Measurements from ENCODE around the gene FCRLA.
"Not testable (repeated sequence)": the region's sequence is repeated elsewhere in the genome, so short reads cannot be mapped to it uniquely, and the experiment has no call there.

Gene FCRLA

GRCh38 chr1:161674447-161674846, 32.6 kb upstream of the FCRLA start:
- WGBS (ENCODE audit: extremely low coverage, insufficient coverage, insufficient read length): no CpG with 5 or more reads among the region's 3 CpGs

DNA sequence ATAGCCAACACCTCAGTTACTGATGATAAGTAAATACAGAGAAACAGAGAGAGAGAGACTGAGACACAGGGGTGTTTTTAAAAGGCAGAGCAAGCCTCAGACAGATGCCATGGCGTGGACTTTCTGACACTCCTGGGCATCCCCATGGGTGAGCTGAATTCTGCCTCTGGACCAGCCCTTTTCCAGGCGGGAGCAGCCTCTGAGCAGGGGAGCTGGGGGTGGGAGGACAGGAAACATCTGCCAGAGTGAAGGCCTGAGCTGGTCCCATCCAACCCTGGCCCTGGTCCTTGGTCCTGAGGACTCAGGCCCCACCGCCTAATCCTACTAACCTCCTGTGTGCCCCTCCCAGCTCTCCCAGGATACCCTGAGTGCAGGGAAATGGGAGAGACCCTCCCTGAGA, 32.1 kb upstream of the FCRLA start:
- H4K91ac ChIP-seq (ENCODE audit: low read depth, low read length); H3K4ac ChIP-seq (ENCODE audit: low read depth, low read length); H2BK5ac ChIP-seq (ENCODE audit: low read depth, low read length, poor library complexity); H2AFZ ChIP-seq (ENCODE audit: insufficient read depth, low read length, poor library complexity); H3K27me3 ChIP-seq (ENCODE audit: insufficient read depth, low read length); H3K4me3 ChIP-seq (ENCODE audit: low read depth, low read length); H3K4me2 ChIP-seq (ENCODE audit: low read length); H3K9ac ChIP-seq (ENCODE audit: low read length); H2AK5ac ChIP-seq (ENCODE audit: low read length); H3K27ac ChIP-seq (ENCODE audit: low read depth, low read length); H4K12ac ChIP-seq (ENCODE audit: low read depth, low read length); H3K4me1 ChIP-seq (ENCODE audit: control insufficient read depth in 1 of 2, insufficient read depth in 2 of 2, low read length in 2 of 2); H2BK12ac ChIP-seq (ENCODE audit: low read length); H3K18ac ChIP-seq (ENCODE audit: low read length); H3K79me1 ChIP-seq (ENCODE audit: low read length); H3K9me3 ChIP-seq (ENCODE audit: insufficient read depth, low read depth, low read length); H3K36me3 ChIP-seq (ENCODE audit: control insufficient read depth in 1 of 2, insufficient read depth in 2 of 2, low read length in 2 of 2); H3K79me2 ChIP-seq (ENCODE audit: control insufficient read depth, insufficient read depth, low read length, poor library complexity); H4K8ac ChIP-seq (ENCODE audit: low read depth, low read length); H2BK120ac ChIP-seq (ENCODE audit: insufficient read depth, low read length, poor library complexity); H3K14ac ChIP-seq (ENCODE audit: low read length); DNase-seq; H3K23ac ChIP-seq (ENCODE audit: low read length): not testable (repeated sequence)
- WGBS (ENCODE audit: extremely low coverage, insufficient coverage, insufficient read length): no CpG with 5 or more reads among the region's 3 CpGs

More at GRCh38 chr1:161674447-161674846, 32.6 kb upstream of the FCRLA start:
- H3K79me1 ChIP-seq (ENCODE audit: low read length); H3K4me1 ChIP-seq (ENCODE audit: control insufficient read depth in 1 of 2, insufficient read depth in 2 of 2, low read length in 2 of 2); H3K4ac ChIP-seq (ENCODE audit: low read depth, low read length); H2AFZ ChIP-seq (ENCODE audit: insufficient read depth, low read length, poor library complexity); H3K14ac ChIP-seq (ENCODE audit: low read length); H4K8ac ChIP-seq (ENCODE audit: low read depth, low read length); DNase-seq; H3K9me3 ChIP-seq (ENCODE audit: insufficient read depth, low read depth, low read length); H3K23ac ChIP-seq (ENCODE audit: low read length); H4K12ac ChIP-seq (ENCODE audit: low read depth, low read length); H2BK5ac ChIP-seq (ENCODE audit: low read depth, low read length, poor library complexity); H3K4me3 ChIP-seq (ENCODE audit: low read depth, low read length); H3K79me2 ChIP-seq (ENCODE audit: control insufficient read depth, insufficient read depth, low read length, poor library complexity); H2BK12ac ChIP-seq (ENCODE audit: low read length); H2BK120ac ChIP-seq (ENCODE audit: insufficient read depth, low read length, poor library complexity); H3K18ac ChIP-seq (ENCODE audit: low read length); H4K91ac ChIP-seq (ENCODE audit: low read depth, low read length); H3K36me3 ChIP-seq (ENCODE audit: control insufficient read depth in 1 of 2, insufficient read depth in 2 of 2, low read length in 2 of 2); H3K4me2 ChIP-seq (ENCODE audit: low read length); H3K9ac ChIP-seq (ENCODE audit: low read length); H3K27ac ChIP-seq (ENCODE audit: low read depth, low read length); H2AK5ac ChIP-seq (ENCODE audit: low read length); H3K27me3 ChIP-seq (ENCODE audit: insufficient read depth, low read length): not testable (repeated sequence)

- no peak overlapping the region for H3K4ac ChIP-seq (ENCODE audit: low read depth, low read length)
- H2AK5ac ChIP-seq (ENCODE audit: low read length): no peak overlapping the region
- no peak overlapping the region for H3K18ac ChIP-seq (ENCODE audit: low read length)
- no peak overlapping the region for H4K12ac ChIP-seq (ENCODE audit: low read depth, low read length)
- H2BK5ac ChIP-seq (ENCODE audit: low read depth, low read length, poor library complexity): no peak overlapping the region
- H2AFZ ChIP-seq (ENCODE audit: insufficient read depth, low read length, poor library complexity): no peak overlapping the region
- no peak for DNase-seq
- H3K4me1 ChIP-seq (ENCODE audit: control insufficient read depth in 1 of 2, insufficient read depth in 2 of 2, low read length in 2 of 2): no peaks in the 10 kb centered on the region
- no peak overlapping the region for H3K4me2 ChIP-seq (ENCODE audit: low read length)
- H3K27ac ChIP-seq (ENCODE audit: low read depth, low read length): no peak overlapping the region
- no peak overlapping the region for H3K4me3 ChIP-seq (ENCODE audit: low read depth, low read length)
- no peak overlapping the region for H3K9ac ChIP-seq (ENCODE audit: low read length)
- no peaks in the 10 kb centered on the region for H3K27me3 ChIP-seq (ENCODE audit: insufficient read depth, low read length)
- H3K79me2 ChIP-seq (ENCODE audit: control insufficient read depth, insufficient read depth, low read length, poor library complexity): no peaks in the 10 kb centered on the region
- H3K23ac ChIP-seq (ENCODE audit: low read length): no peak overlapping the region
- no peaks in the 10 kb centered on the region for H3K36me3 ChIP-seq (ENCODE audit: control insufficient read depth in 1 of 2, insufficient read depth in 2 of 2, low read length in 2 of 2)
- no peak overlapping the region for H2BK120ac ChIP-seq (ENCODE audit: insufficient read depth, low read length, poor library complexity)
- WGBS (ENCODE audit: extremely low coverage, insufficient coverage, insufficient read length): 100% methylated on average over 1 of the region's 2 CpGs
- H3K79me1 ChIP-seq (ENCODE audit: low read length): no peaks in the 10 kb centered on the region
- no peak overlapping the region for H3K14ac ChIP-seq (ENCODE audit: low read length)
- peaks cover 2% of the 10 kb centered on the region for H3K9me3 ChIP-seq (ENCODE audit: insufficient read depth, low read depth, low read length)
- no peak overlapping the region for H2BK12ac ChIP-seq (ENCODE audit: low read length)
- H4K8ac ChIP-seq (ENCODE audit: low read depth, low read length): no peak overlapping the region
- H4K91ac ChIP-seq (ENCODE audit: low read depth, low read length): no peak overlapping the region
Observed at GRCh38 chr1:161676441-161676840, 30.6 kb upstream of the FCRLA start.

DNA sequence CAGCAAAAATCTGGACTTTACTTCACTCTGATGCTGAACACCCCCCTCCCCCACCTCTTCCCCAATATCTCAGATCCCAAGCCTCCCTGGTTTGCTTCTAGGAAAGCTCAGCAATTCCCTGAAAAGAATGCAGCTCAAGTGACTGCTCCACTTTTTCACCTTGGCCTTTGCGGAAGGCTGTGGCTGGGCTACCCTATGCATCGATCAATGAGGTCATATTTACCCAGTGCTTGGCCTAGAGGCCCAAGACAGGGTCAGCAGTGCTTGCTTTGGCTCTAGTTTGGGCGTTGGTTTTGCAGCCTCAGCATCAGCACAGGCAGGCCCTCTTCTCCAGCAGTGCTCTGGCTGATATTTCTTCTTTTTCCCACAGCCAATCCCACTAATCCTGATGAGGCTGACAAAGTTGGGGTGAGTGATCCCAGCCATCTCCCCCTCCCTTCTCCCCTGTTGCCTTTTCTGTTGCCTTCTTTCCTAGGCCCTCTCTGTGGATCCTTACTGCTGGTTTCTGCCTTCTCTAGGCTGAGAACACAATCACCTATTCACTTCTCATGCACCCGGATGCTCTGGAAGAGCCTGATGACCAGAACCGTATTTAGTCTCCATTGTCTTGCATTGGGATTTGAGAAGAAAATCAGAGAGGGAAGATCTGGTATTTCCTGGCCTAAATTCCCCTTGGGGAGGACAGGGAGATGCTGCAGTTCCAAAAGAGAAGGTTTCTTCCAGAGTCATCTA, 29.9 kb upstream of the FCRLA start:
- H3K4me1 ChIP-seq (ENCODE audit: control insufficient read depth in 1 of 2, insufficient read depth in 2 of 2, low read length in 2 of 2): no peaks in the 10 kb centered on the region
- H3K4ac ChIP-seq (ENCODE audit: low read depth, low read length): no peak overlapping the region
- H3K27me3 ChIP-seq (ENCODE audit: insufficient read depth, low read length): no peaks in the 10 kb centered on the region
- no peak overlapping the region for H4K8ac ChIP-seq (ENCODE audit: low read depth, low read length)
- no peaks in the 10 kb centered on the region for H3K36me3 ChIP-seq (ENCODE audit: control insufficient read depth in 1 of 2, insufficient read depth in 2 of 2, low read length in 2 of 2)
- no peak overlapping the region for H2AFZ ChIP-seq (ENCODE audit: insufficient read depth, low read length, poor library complexity)
- H3K4me2 ChIP-seq (ENCODE audit: low read length): no peak overlapping the region
- no peaks in the 10 kb centered on the region for H3K79me2 ChIP-seq (ENCODE audit: control insufficient read depth, insufficient read depth, low read length, poor library complexity)
- H3K18ac ChIP-seq (ENCODE audit: low read length): no peak overlapping the region
- H3K79me1 ChIP-seq (ENCODE audit: low read length): no peaks in the 10 kb centered on the region
- no peak overlapping the region for H2BK120ac ChIP-seq (ENCODE audit: insufficient read depth, low read length, poor library complexity)
- no peak overlapping the region for H3K27ac ChIP-seq (ENCODE audit: low read depth, low read length)
- no peak overlapping the region for H4K91ac ChIP-seq (ENCODE audit: low read depth, low read length)
- no peak overlapping the region for H2BK5ac ChIP-seq (ENCODE audit: low read depth, low read length, poor library complexity)
- no peak overlapping the region for H4K12ac ChIP-seq (ENCODE audit: low read depth, low read length)
- H2AK5ac ChIP-seq (ENCODE audit: low read length): no peak overlapping the region
- H3K9me3 ChIP-seq (ENCODE audit: insufficient read depth, low read depth, low read length): peaks cover 2% of the 10 kb centered on the region
- no peak overlapping the region for H3K9ac ChIP-seq (ENCODE audit: low read length)
- H3K14ac ChIP-seq (ENCODE audit: low read length): no peak overlapping the region
- no CpG with 5 or more reads among the region's 5 CpGs for WGBS (ENCODE audit: extremely low coverage, insufficient coverage, insufficient read length)
- no peak overlapping the region for H3K23ac ChIP-seq (ENCODE audit: low read length)
- no peak for DNase-seq
- no peak overlapping the region for H2BK12ac ChIP-seq (ENCODE audit: low read length)
- no peak overlapping the region for H3K4me3 ChIP-seq (ENCODE audit: low read depth, low read length)

Data from trophoblast cell (in vitro differentiated cells and primary cell).